ENCODE measurements around the gene CBL.
A peak's percentile ranks its signal among the peaks of the same experiment; 100 is the strongest.

CBL gene

GRCh38 chr11:119320240-119320775, 114.2 kb downstream of the CBL start:
- no peak overlapping the region for H3K27ac ChIP-seq
- TF ChIP-seq, protein P1, sequence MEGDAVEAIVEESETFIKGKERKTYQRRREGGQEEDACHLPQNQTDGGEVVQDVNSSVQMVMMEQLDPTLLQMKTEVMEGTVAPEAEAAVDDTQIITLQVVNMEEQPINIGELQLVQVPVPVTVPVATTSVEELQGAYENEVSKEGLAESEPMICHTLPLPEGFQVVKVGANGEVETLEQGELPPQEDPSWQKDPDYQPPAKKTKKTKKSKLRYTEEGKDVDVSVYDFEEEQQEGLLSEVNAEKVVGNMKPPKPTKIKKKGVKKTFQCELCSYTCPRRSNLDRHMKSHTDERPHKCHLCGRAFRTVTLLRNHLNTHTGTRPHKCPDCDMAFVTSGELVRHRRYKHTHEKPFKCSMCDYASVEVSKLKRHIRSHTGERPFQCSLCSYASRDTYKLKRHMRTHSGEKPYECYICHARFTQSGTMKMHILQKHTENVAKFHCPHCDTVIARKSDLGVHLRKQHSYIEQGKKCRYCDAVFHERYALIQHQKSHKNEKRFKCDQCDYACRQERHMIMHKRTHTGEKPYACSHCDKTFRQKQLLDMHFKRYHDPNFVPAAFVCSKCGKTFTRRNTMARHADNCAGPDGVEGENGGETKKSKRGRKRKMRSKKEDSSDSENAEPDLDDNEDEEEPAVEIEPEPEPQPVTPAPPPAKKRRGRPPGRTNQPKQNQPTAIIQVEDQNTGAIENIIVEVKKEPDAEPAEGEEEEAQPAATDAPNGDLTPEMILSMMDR (IDR thresholded peaks at IDR 0.05), result no peak
- TF ChIP-seq ZFX (IDR thresholded peaks at IDR 0.05; ENCODE audit: borderline replicate concordance), result no peak

GRCh38 chr11:119320776-119321524, 114.8 kb downstream of the CBL start:
- no peak for TF ChIP-seq ZFX (IDR thresholded peaks at IDR 0.05; ENCODE audit: borderline replicate concordance)
- TF ChIP-seq, protein P1 (IDR thresholded peaks at IDR 0.05), result no peak
- no peak overlapping the region for H3K27ac ChIP-seq

DNA sequence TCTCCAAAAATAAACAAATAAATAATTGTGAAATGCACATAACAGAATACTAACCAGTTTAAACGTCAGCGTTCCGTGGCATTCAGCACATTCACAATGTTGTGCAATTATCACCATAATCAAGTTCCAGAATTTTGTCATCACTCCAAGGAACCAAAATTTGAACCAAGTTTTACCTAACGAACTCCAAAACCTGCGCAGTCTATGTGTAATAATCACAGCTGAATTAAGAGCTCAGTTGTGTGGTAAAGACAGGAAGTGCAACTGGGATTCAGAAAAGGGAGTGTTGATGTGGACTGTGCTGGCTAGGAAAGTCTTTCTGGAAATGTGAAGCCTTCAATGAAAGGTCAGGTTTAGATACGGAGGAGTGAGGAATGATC, 116.2 kb downstream of the CBL start:
- no peak overlapping the region for H3K27ac ChIP-seq
- TF ChIP-seq, protein P1 (IDR thresholded peaks at IDR 0.05), result no peak
- no peak for TF ChIP-seq ZFX (IDR thresholded peaks at IDR 0.05; ENCODE audit: borderline replicate concordance)

GRCh38 chr11:119322921-119323531, 116.9 kb downstream of the CBL start:
- H3K27ac ChIP-seq, result no peak overlapping the region
- TF ChIP-seq, protein P1 (IDR thresholded peaks at IDR 0.05), result no peak
- no peak for TF ChIP-seq ZFX (IDR thresholded peaks at IDR 0.05; ENCODE audit: borderline replicate concordance)

DNA sequence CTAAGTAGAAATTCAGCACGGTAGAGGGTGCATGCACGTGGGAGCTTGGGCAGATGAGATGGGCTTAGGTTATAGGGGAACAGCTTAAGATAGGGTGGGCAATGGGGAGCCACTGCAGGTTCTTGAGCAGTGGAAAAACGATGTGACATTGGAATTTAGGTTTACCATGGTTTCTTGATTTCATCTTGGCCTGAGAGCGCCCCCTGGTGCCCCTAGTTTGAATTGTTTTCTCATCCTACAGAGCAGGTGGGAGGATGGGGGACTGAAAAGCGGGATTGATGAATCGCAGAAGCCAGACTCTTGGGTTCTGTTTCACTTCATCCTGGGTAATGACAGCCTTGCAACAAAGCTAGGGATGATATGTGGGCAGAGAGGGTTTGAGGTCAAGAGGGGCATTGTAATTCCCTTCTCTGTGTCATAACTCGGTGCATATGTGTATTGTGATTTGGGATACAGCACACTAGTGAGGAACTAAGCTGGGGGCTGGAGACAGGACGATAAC, 117.4 kb downstream of the CBL start:
- TF ChIP-seq, protein P1 (IDR thresholded peaks at IDR 0.05), result peak; percentile 88
- TF ChIP-seq ZFX (IDR thresholded peaks at IDR 0.05; ENCODE audit: borderline replicate concordance), result no peak
- H3K27ac ChIP-seq, result no peak overlapping the region

GRCh38 chr11:119324189-119324588, 118.0 kb downstream of the CBL start:
- TF ChIP-seq, protein P1 (IDR thresholded peaks at IDR 0.05), result no peak
- TF ChIP-seq ZFX (IDR thresholded peaks at IDR 0.05; ENCODE audit: borderline replicate concordance), result no peak
- no peak overlapping the region for H3K27ac ChIP-seq

DNA sequence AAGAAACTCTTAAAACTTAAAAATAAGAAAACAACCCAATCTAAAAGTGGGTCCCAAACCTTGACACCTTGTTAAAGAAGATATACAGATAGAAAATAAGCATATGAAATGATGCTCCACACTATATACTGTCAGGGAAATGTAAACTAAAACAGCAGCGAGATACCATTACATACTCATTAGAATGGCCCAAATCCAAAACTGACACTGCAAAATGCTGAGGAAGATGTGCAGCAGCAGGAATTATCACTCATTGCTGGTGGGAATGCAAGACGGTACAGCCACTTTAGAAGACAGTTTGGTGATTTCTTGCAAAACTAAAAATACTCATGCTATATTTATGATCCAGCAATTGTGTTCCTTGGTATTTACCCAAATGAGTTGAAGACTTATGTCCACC, 123.2 kb downstream of the CBL start:
- TF ChIP-seq ZFX (IDR thresholded peaks at IDR 0.05; ENCODE audit: borderline replicate concordance), result no peak
- TF ChIP-seq, protein P1 (IDR thresholded peaks at IDR 0.05), result no peak
- no peak overlapping the region for H3K27ac ChIP-seq
